OCI-M2 (cell line): Measurements from ENCODE around the gene MYO15A.

Experiments used
- DNase-seq: peaks from one replicate; lab custom pipeline; 2025; ENCODE audit not compliant: unreplicated experiment; lab: John Stamatoyannopoulos, UW

The MYO15A gene

GRCh38 chr17:18129041-18129502 is 20.5 kb downstream of the MYO15A start:
- no peak for DNase-seq

GRCh38 chr17:18132711-18133110 is 24.2 kb downstream of the MYO15A start:
- no peak for DNase-seq

GRCh38 chr17:18136357-18136756 is 27.8 kb downstream of the MYO15A start:
- DNase-seq, result no peak

GRCh38 chr17:18138065-18138749 is 29.7 kb downstream of the MYO15A start:
- DNase-seq, result no peak

- DNase-seq, result no peak
Observed at GRCh38 chr17:18139092-18139491, 30.5 kb downstream of the MYO15A start.

- DNase-seq, result no peak
Observed at GRCh38 chr17:18139498-18139897, 30.9 kb downstream of the MYO15A start.

GRCh38 chr17:18139949-18140348 is 31.4 kb downstream of the MYO15A start:
- no peak for DNase-seq

GRCh38 chr17:18140648-18141047 is 32.1 kb downstream of the MYO15A start:
- DNase-seq, result no peak

- DNase-seq, result peak; percentile 47
Observed at GRCh38 chr17:18141210-18141803, 32.8 kb downstream of the MYO15A start.

GRCh38 chr17:18142417-18142816 is 33.9 kb downstream of the MYO15A start:
- DNase-seq, result no peak

GRCh38 chr17:18143044-18143936 is 34.7 kb downstream of the MYO15A start:
- no peak for DNase-seq

- no peak for DNase-seq
Observed at GRCh38 chr17:18144261-18144660, 35.7 kb downstream of the MYO15A start.

GRCh38 chr17:18144855-18145254 is 36.3 kb downstream of the MYO15A start:
- no peak for DNase-seq

GRCh38 chr17:18145811-18146210 is 37.3 kb downstream of the MYO15A start:
- no peak for DNase-seq

- no peak for DNase-seq
Observed at GRCh38 chr17:18146259-18146658, 37.7 kb downstream of the MYO15A start.

- no peak for DNase-seq
Observed at GRCh38 chr17:18146980-18147379, 38.4 kb downstream of the MYO15A start.

- DNase-seq, result no peak
Observed at GRCh38 chr17:18148586-18148985, 40.0 kb downstream of the MYO15A start.

GRCh38 chr17:18151290-18151689 is 42.7 kb downstream of the MYO15A start:
- DNase-seq, result no peak

GRCh38 chr17:18155179-18155578 is 46.6 kb downstream of the MYO15A start:
- DNase-seq, result no peak

GRCh38 chr17:18156171-18156975 is 47.8 kb downstream of the MYO15A start:
- no peak for DNase-seq

GRCh38 chr17:18156976-18157280 is 48.4 kb downstream of the MYO15A start:
- no peak for DNase-seq
